ENCODE measurements around the gene C3orf52. TPM values are rescaled to one million over a fixed set of nuclear protein-coding genes. Genes with fewer than 3 reads are reported as not detected.

C3orf52 gene
- total RNA-seq, 2 donors from 2014 or later = 8.8 to 19.6 TPM

GRCh38 chr3:112136959-112137693 is 50.9 kb downstream of the C3orf52 start:
- Histone ChIP-seq H3K9me3 (no peaks in the 10 kb centered on the region), H3K27ac (no peak overlapping the region), H3K4me1 (ENCODE audit: control insufficient read depth in 1 of 2, low read depth in 2 of 2) (no peaks in the 10 kb centered on the region), H3K4me3 (no peak overlapping the region), H3K36me3 (no peaks in the 10 kb centered on the region), H3K27me3 (replicated peaks; ENCODE audit: insufficient read depth) (no peaks in the 10 kb centered on the region)
- ATAC-seq (ENCODE audit: insufficient number of reproducible peaks, low FRiP score, low read depth) = no peak
- TF ChIP-seq, protein P1, sequence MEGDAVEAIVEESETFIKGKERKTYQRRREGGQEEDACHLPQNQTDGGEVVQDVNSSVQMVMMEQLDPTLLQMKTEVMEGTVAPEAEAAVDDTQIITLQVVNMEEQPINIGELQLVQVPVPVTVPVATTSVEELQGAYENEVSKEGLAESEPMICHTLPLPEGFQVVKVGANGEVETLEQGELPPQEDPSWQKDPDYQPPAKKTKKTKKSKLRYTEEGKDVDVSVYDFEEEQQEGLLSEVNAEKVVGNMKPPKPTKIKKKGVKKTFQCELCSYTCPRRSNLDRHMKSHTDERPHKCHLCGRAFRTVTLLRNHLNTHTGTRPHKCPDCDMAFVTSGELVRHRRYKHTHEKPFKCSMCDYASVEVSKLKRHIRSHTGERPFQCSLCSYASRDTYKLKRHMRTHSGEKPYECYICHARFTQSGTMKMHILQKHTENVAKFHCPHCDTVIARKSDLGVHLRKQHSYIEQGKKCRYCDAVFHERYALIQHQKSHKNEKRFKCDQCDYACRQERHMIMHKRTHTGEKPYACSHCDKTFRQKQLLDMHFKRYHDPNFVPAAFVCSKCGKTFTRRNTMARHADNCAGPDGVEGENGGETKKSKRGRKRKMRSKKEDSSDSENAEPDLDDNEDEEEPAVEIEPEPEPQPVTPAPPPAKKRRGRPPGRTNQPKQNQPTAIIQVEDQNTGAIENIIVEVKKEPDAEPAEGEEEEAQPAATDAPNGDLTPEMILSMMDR (IDR thresholded peaks at IDR 0.05) = no peak
- no peak for DNase-seq (ENCODE audit: low spot score)

- Histone ChIP-seq H3K27ac (no peak overlapping the region), H3K4me3 (no peak overlapping the region), H3K9me3 (no peaks in the 10 kb centered on the region), H3K4me1 (ENCODE audit: control insufficient read depth in 1 of 2, low read depth in 2 of 2) (no peaks in the 10 kb centered on the region), H3K27me3 (replicated peaks; ENCODE audit: insufficient read depth) (no peaks in the 10 kb centered on the region), H3K36me3 (no peaks in the 10 kb centered on the region)
- ATAC-seq (ENCODE audit: insufficient number of reproducible peaks, low FRiP score, low read depth) (no peak), DNase-seq (ENCODE audit: low spot score) (no peak)
- TF ChIP-seq, protein P1 (IDR thresholded peaks at IDR 0.05) = no peak
These were observed 51.6 kb downstream of the C3orf52 start for GRCh38 chr3:112137781-112138180.

- DNase-seq (ENCODE audit: low spot score) = no peak
- Histone ChIP-seq H3K27me3 (replicated peaks; ENCODE audit: insufficient read depth) (no peaks in the 10 kb centered on the region), H3K9me3 (no peaks in the 10 kb centered on the region), H3K36me3 (no peaks in the 10 kb centered on the region), H3K4me1 (ENCODE audit: control insufficient read depth in 1 of 2, low read depth in 2 of 2) (no peaks in the 10 kb centered on the region), H3K4me3 (no peak overlapping the region), H3K27ac (no peak overlapping the region)
- ATAC-seq (ENCODE audit: insufficient number of reproducible peaks, low FRiP score, low read depth) = no peak
- TF ChIP-seq, protein P1 (IDR thresholded peaks at IDR 0.05) = no peak
These were observed 52.2 kb downstream of the C3orf52 start for GRCh38 chr3:112138219-112138969.

DNA sequence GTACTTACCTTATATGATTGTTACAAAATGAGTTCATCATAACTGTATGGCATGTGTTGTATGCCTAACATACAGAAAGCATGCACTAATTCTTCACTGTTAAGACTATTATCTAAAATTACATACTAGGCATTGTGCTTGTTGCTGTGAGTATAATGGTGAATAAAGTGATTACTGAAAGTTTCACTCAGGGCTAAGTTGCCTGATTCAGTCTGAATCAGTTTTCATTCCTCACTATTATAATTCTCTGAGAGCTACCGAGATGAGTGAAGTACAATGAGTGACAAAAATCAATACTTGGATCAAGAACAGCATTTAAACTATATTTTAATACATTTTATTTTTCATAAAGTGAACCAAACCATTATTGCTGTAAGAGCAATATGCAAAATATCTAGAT is 54.4 kb downstream of the C3orf52 start:
- Histone ChIP-seq H3K4me1 (ENCODE audit: control insufficient read depth in 1 of 2, low read depth in 2 of 2) (no peaks in the 10 kb centered on the region), H3K27me3 (replicated peaks; ENCODE audit: insufficient read depth) (no peaks in the 10 kb centered on the region), H3K27ac (no peak overlapping the region), H3K4me3 (no peak overlapping the region), H3K36me3 (no peaks in the 10 kb centered on the region), H3K9me3 (peaks cover 3% of the 10 kb centered on the region)
- ATAC-seq (ENCODE audit: insufficient number of reproducible peaks, low FRiP score, low read depth) (no peak), DNase-seq (ENCODE audit: low spot score) (no peak)
- TF ChIP-seq, protein P1 (IDR thresholded peaks at IDR 0.05) = no peak

- no peak for ATAC-seq (ENCODE audit: insufficient number of reproducible peaks, low FRiP score, low read depth)
- Histone ChIP-seq H3K27ac (no peak overlapping the region), H3K4me1 (ENCODE audit: control insufficient read depth in 1 of 2, low read depth in 2 of 2) (no peaks in the 10 kb centered on the region), H3K9me3 (peaks cover 3% of the 10 kb centered on the region), H3K4me3 (no peak overlapping the region), H3K27me3 (replicated peaks; ENCODE audit: insufficient read depth) (no peaks in the 10 kb centered on the region), H3K36me3 (no peaks in the 10 kb centered on the region)
- DNase-seq (ENCODE audit: low spot score) = no peak
- TF ChIP-seq, protein P1 (IDR thresholded peaks at IDR 0.05) = no peak
These were observed 55.1 kb downstream of the C3orf52 start for GRCh38 chr3:112141293-112141692.
